ENCODE data around the gene TNFRSF1B.

The TNFRSF1B gene

GRCh38 chr1:12132078-12132477, 34.7 kb upstream of the TNFRSF1B start:
- H3K27me3 ChIP-seq (ENCODE audit: control insufficient read depth in 1 of 2, insufficient read depth in 2 of 2, low read length in 2 of 2): no peaks in the 10 kb centered on the region
- no peaks in the 10 kb centered on the region for H3K36me3 ChIP-seq (ENCODE audit: insufficient read depth, low read length)
- no peak overlapping the region for H3K9ac ChIP-seq (ENCODE audit: low read length)
- H3K27ac ChIP-seq (ENCODE audit: low read depth, low read length): no peak overlapping the region
- H3K4me1 ChIP-seq (ENCODE audit: insufficient read depth, low read length): peaks cover 3% of the 10 kb centered on the region
- no peak overlapping the region for H3K4me3 ChIP-seq (ENCODE audit: low read depth in 1 of 2, low read length in 2 of 2)
- H3K9me3 ChIP-seq (ENCODE audit: low read length): no peaks in the 10 kb centered on the region

GRCh38 chr1:12134716-12135115, 32.1 kb upstream of the TNFRSF1B start:
- Histone ChIP-seq H3K4me1 (ENCODE audit: insufficient read depth, low read length) (peaks cover 3% of the 10 kb centered on the region), H3K9ac (ENCODE audit: low read length) (no peak overlapping the region), H3K4me3 (ENCODE audit: low read depth in 1 of 2, low read length in 2 of 2) (no peak overlapping the region), H3K27ac (ENCODE audit: low read depth, low read length) (no peak overlapping the region), H3K27me3 (ENCODE audit: control insufficient read depth in 1 of 2, insufficient read depth in 2 of 2, low read length in 2 of 2) (no peaks in the 10 kb centered on the region), H3K36me3 (ENCODE audit: insufficient read depth, low read length) (no peaks in the 10 kb centered on the region), H3K9me3 (ENCODE audit: low read length) (no peaks in the 10 kb centered on the region)

GRCh38 chr1:12135612-12136011, 31.2 kb upstream of the TNFRSF1B start:
- no peak overlapping the region for H3K27ac ChIP-seq (ENCODE audit: low read depth, low read length)
- peaks cover 3% of the 10 kb centered on the region for H3K4me1 ChIP-seq (ENCODE audit: insufficient read depth, low read length)
- no peaks in the 10 kb centered on the region for H3K36me3 ChIP-seq (ENCODE audit: insufficient read depth, low read length)
- H3K9me3 ChIP-seq (ENCODE audit: low read length): no peaks in the 10 kb centered on the region
- H3K27me3 ChIP-seq (ENCODE audit: control insufficient read depth in 1 of 2, insufficient read depth in 2 of 2, low read length in 2 of 2): no peaks in the 10 kb centered on the region
- H3K9ac ChIP-seq (ENCODE audit: low read length): no peak overlapping the region
- H3K4me3 ChIP-seq (ENCODE audit: low read depth in 1 of 2, low read length in 2 of 2): no peak overlapping the region

GRCh38 chr1:12136916-12137610, 29.7 kb upstream of the TNFRSF1B start:
- Histone ChIP-seq H3K9ac (ENCODE audit: low read length) (no peak overlapping the region), H3K4me3 (ENCODE audit: low read depth in 1 of 2, low read length in 2 of 2) (no peak overlapping the region), H3K4me1 (ENCODE audit: insufficient read depth, low read length) (peaks cover 3% of the 10 kb centered on the region), H3K36me3 (ENCODE audit: insufficient read depth, low read length) (no peaks in the 10 kb centered on the region), H3K9me3 (ENCODE audit: low read length) (no peaks in the 10 kb centered on the region), H3K27me3 (ENCODE audit: control insufficient read depth in 1 of 2, insufficient read depth in 2 of 2, low read length in 2 of 2) (no peaks in the 10 kb centered on the region), H3K27ac (ENCODE audit: low read depth, low read length) (no peak overlapping the region)

- Histone ChIP-seq H3K4me1 (ENCODE audit: insufficient read depth, low read length) (peaks cover 3% of the 10 kb centered on the region), H3K9ac (ENCODE audit: low read length) (no peak overlapping the region), H3K27me3 (ENCODE audit: control insufficient read depth in 1 of 2, insufficient read depth in 2 of 2, low read length in 2 of 2) (no peaks in the 10 kb centered on the region), H3K4me3 (ENCODE audit: low read depth in 1 of 2, low read length in 2 of 2) (no peak overlapping the region), H3K36me3 (ENCODE audit: insufficient read depth, low read length) (no peaks in the 10 kb centered on the region), H3K27ac (ENCODE audit: low read depth, low read length) (no peak overlapping the region), H3K9me3 (ENCODE audit: low read length) (no peaks in the 10 kb centered on the region)
Measured at GRCh38 chr1:12138196-12139168, 28.3 kb upstream of the TNFRSF1B start.

GRCh38 chr1:12140016-12140415, 26.8 kb upstream of the TNFRSF1B start:
- Histone ChIP-seq H3K36me3 (ENCODE audit: insufficient read depth, low read length) (no peaks in the 10 kb centered on the region), H3K9me3 (ENCODE audit: low read length) (no peaks in the 10 kb centered on the region), H3K4me3 (ENCODE audit: low read depth in 1 of 2, low read length in 2 of 2) (no peak overlapping the region), H3K4me1 (ENCODE audit: insufficient read depth, low read length) (peaks cover 9% of the 10 kb centered on the region), H3K27ac (ENCODE audit: low read depth, low read length) (no peak overlapping the region), H3K9ac (ENCODE audit: low read length) (no peak overlapping the region), H3K27me3 (ENCODE audit: control insufficient read depth in 1 of 2, insufficient read depth in 2 of 2, low read length in 2 of 2) (no peaks in the 10 kb centered on the region)

- Histone ChIP-seq H3K4me1 (ENCODE audit: insufficient read depth, low read length) (peaks cover 7% of the 10 kb centered on the region), H3K4me3 (ENCODE audit: low read depth in 1 of 2, low read length in 2 of 2) (no peak overlapping the region), H3K9ac (ENCODE audit: low read length) (no peak overlapping the region), H3K27me3 (ENCODE audit: control insufficient read depth in 1 of 2, insufficient read depth in 2 of 2, low read length in 2 of 2) (no peaks in the 10 kb centered on the region), H3K36me3 (ENCODE audit: insufficient read depth, low read length) (no peaks in the 10 kb centered on the region), H3K9me3 (ENCODE audit: low read length) (no peaks in the 10 kb centered on the region), H3K27ac (ENCODE audit: low read depth, low read length) (no peak overlapping the region)
Measured at GRCh38 chr1:12140515-12141162, 26.2 kb upstream of the TNFRSF1B start.

GRCh38 chr1:12141163-12141850, 25.5 kb upstream of the TNFRSF1B start:
- peaks cover 6% of the 10 kb centered on the region for H3K4me1 ChIP-seq (ENCODE audit: insufficient read depth, low read length)
- no peak overlapping the region for H3K27ac ChIP-seq (ENCODE audit: low read depth, low read length)

GRCh38 chr1:12142141-12142823, 24.5 kb upstream of the TNFRSF1B start:
- H3K4me1 ChIP-seq (ENCODE audit: insufficient read depth, low read length): peaks cover 6% of the 10 kb centered on the region
- H3K27me3 ChIP-seq (ENCODE audit: control insufficient read depth in 1 of 2, insufficient read depth in 2 of 2, low read length in 2 of 2): no peaks in the 10 kb centered on the region
- H3K9me3 ChIP-seq (ENCODE audit: low read length): no peaks in the 10 kb centered on the region
- H3K27ac ChIP-seq (ENCODE audit: low read depth, low read length): no peak overlapping the region
- H3K4me3 ChIP-seq (ENCODE audit: low read depth in 1 of 2, low read length in 2 of 2): no peak overlapping the region
- H3K36me3 ChIP-seq (ENCODE audit: insufficient read depth, low read length): no peaks in the 10 kb centered on the region
- H3K9ac ChIP-seq (ENCODE audit: low read length): no peak overlapping the region

More at GRCh38 chr1:12141163-12141850, 25.5 kb upstream of the TNFRSF1B start:
- Histone ChIP-seq H3K4me3 (ENCODE audit: low read depth in 1 of 2, low read length in 2 of 2) (no peak overlapping the region), H3K9me3 (ENCODE audit: low read length) (no peaks in the 10 kb centered on the region), H3K27me3 (ENCODE audit: control insufficient read depth in 1 of 2, insufficient read depth in 2 of 2, low read length in 2 of 2) (no peaks in the 10 kb centered on the region), H3K9ac (ENCODE audit: low read length) (no peak overlapping the region), H3K36me3 (ENCODE audit: insufficient read depth, low read length) (no peaks in the 10 kb centered on the region)

- H3K9me3 ChIP-seq (ENCODE audit: low read length): no peaks in the 10 kb centered on the region
- no peak overlapping the region for H3K9ac ChIP-seq (ENCODE audit: low read length)
- H3K27ac ChIP-seq (ENCODE audit: low read depth, low read length): peak overlapping the region; percentile 60
- no peaks in the 10 kb centered on the region for H3K36me3 ChIP-seq (ENCODE audit: insufficient read depth, low read length)
- H3K4me1 ChIP-seq (ENCODE audit: insufficient read depth, low read length): peaks cover 6% of the 10 kb centered on the region
- no peaks in the 10 kb centered on the region for H3K27me3 ChIP-seq (ENCODE audit: control insufficient read depth in 1 of 2, insufficient read depth in 2 of 2, low read length in 2 of 2)
- no peak overlapping the region for H3K4me3 ChIP-seq (ENCODE audit: low read depth in 1 of 2, low read length in 2 of 2)
Measured at GRCh38 chr1:12142891-12143630, 23.7 kb upstream of the TNFRSF1B start.
